Measurements from ENCODE around the gene LRBA. TPM values are rescaled to one million over a fixed set of nuclear protein-coding genes. Genes with fewer than 3 reads are reported as not detected.

Gene LRBA
- total RNA-seq, 1 donor from 2014 or later = 66.2 TPM

- no peaks in the 10 kb centered on the region for H3K9me3 Mint-ChIP-seq
- H3K4me3 Mint-ChIP-seq = no peak overlapping the region
- H3K4me1 Mint-ChIP-seq = peaks cover 7% of the 10 kb centered on the region
- no peak for DNase-seq (ENCODE audit: low spot score in 2 of 2, unreplicated experiment in 2 of 2)
- TF ChIP-seq, protein P1, sequence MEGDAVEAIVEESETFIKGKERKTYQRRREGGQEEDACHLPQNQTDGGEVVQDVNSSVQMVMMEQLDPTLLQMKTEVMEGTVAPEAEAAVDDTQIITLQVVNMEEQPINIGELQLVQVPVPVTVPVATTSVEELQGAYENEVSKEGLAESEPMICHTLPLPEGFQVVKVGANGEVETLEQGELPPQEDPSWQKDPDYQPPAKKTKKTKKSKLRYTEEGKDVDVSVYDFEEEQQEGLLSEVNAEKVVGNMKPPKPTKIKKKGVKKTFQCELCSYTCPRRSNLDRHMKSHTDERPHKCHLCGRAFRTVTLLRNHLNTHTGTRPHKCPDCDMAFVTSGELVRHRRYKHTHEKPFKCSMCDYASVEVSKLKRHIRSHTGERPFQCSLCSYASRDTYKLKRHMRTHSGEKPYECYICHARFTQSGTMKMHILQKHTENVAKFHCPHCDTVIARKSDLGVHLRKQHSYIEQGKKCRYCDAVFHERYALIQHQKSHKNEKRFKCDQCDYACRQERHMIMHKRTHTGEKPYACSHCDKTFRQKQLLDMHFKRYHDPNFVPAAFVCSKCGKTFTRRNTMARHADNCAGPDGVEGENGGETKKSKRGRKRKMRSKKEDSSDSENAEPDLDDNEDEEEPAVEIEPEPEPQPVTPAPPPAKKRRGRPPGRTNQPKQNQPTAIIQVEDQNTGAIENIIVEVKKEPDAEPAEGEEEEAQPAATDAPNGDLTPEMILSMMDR (IDR thresholded peaks at IDR 0.05; ENCODE audit: unreplicated experiment) = no peak
- H3K27me3 Mint-ChIP-seq (ENCODE audit: low read depth) = no peaks in the 10 kb centered on the region
- H3K27ac Mint-ChIP-seq = no peak overlapping the region
- peaks cover 2% of the 10 kb centered on the region for H3K36me3 Mint-ChIP-seq
Observed at GRCh38 chr4:150600812-150601445, 414.2 kb downstream of the LRBA start.

DNA sequence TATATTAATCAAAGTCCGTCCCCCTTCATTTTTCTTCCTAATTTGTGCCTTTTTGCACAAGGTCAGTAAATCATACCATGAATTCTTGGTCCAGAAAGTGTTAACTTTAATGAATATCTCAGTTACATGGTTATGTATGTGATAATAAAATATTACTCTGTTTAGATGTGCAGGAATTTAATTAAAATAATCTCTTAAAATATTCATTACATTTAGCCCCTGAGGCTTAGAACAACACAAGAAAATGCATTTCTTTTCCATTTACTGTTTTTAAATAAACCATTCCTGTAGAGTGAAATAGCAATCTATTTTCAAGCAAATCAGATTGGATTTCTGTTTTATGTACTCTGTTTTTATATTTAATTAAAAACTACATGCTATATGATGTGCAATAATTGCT lies 415.5 kb downstream of the LRBA start:
- H3K9me3 Mint-ChIP-seq = no peaks in the 10 kb centered on the region
- H3K36me3 Mint-ChIP-seq = peaks cover 2% of the 10 kb centered on the region
- H3K27ac Mint-ChIP-seq = no peak overlapping the region
- DNase-seq (ENCODE audit: low spot score in 2 of 2, unreplicated experiment in 2 of 2) = no peak
- H3K27me3 Mint-ChIP-seq (ENCODE audit: low read depth) = no peaks in the 10 kb centered on the region
- TF ChIP-seq, protein P1 (IDR thresholded peaks at IDR 0.05; ENCODE audit: unreplicated experiment) = no peak
- H3K4me3 Mint-ChIP-seq = no peak overlapping the region
- peaks cover 7% of the 10 kb centered on the region for H3K4me1 Mint-ChIP-seq

GRCh38 chr4:150598909-150599308 lies 416.2 kb downstream of the LRBA start:
- Mint-ChIP-seq H3K4me3 (peak overlapping the region; percentile 28), H3K27me3 (ENCODE audit: low read depth) (no peaks in the 10 kb centered on the region)

DNA sequence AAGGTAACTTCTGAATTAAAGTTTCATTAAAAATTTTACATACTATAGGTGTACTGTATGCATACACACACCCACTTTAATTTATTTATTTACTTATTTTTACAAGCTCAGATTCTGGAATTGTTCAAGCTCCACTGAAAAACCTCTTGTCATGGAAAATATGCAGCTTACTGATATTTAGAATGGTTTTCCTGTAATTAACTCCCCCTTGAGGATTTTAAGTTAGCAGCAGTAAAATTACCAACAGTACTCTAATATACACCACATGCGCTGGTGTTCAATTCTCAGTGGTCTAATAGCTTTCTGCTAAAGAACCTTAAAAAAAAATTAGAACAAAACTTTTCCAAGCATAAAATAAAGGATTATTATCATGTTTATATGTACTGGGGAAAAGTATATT lies 421.1 kb downstream of the LRBA start:
- TF ChIP-seq, protein P1 (IDR thresholded peaks at IDR 0.05; ENCODE audit: unreplicated experiment) = no peak
- Mint-ChIP-seq H3K4me3 (no peak overlapping the region), H3K27ac (no peak overlapping the region), H3K4me1 (peaks cover 24% of the 10 kb centered on the region), H3K36me3 (peaks cover 2% of the 10 kb centered on the region), H3K27me3 (ENCODE audit: low read depth) (no peaks in the 10 kb centered on the region), H3K9me3 (no peaks in the 10 kb centered on the region)
- no peak for DNase-seq (ENCODE audit: low spot score in 2 of 2, unreplicated experiment in 2 of 2)

More at GRCh38 chr4:150598909-150599308, 416.2 kb downstream of the LRBA start:
- TF ChIP-seq, protein P1 (IDR thresholded peaks at IDR 0.05; ENCODE audit: unreplicated experiment) = no peak
- Mint-ChIP-seq H3K4me1 (peaks cover 7% of the 10 kb centered on the region), H3K27ac (peak overlapping the region; percentile 50), H3K9me3 (no peaks in the 10 kb centered on the region), H3K36me3 (peaks cover 2% of the 10 kb centered on the region)
- DNase-seq (ENCODE audit: low spot score in 2 of 2, unreplicated experiment in 2 of 2) = no peak

DNA sequence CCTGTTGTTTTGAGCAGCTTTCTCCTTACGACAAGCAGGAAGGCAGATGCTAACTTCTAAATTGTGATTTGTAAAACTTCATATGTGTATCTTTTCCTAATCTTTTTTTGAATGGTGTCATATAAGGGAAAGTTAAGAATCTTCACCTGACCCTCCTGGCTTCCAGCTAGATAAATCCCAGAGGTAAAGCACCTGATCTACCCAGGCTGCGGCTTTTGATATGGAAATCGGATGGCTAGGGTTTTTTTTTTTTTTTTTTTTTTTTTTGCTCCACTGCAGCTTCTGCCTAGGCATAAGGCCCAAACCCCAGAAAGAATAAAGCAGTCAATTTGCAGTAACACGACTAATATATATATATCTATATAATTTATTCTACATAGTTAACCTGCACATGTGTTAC lies 423.2 kb downstream of the LRBA start:
- peak overlapping the region; percentile 34 for H3K27ac Mint-ChIP-seq
- H3K9me3 Mint-ChIP-seq = no peaks in the 10 kb centered on the region
- no peaks in the 10 kb centered on the region for H3K36me3 Mint-ChIP-seq
- no peak for DNase-seq (ENCODE audit: low spot score in 2 of 2, unreplicated experiment in 2 of 2)
- H3K27me3 Mint-ChIP-seq (ENCODE audit: low read depth) = no peaks in the 10 kb centered on the region
- TF ChIP-seq, protein P1 (IDR thresholded peaks at IDR 0.05; ENCODE audit: unreplicated experiment) = no peak
- no peak overlapping the region for H3K4me3 Mint-ChIP-seq
- H3K4me1 Mint-ChIP-seq = peaks cover 31% of the 10 kb centered on the region
